GM18511 (cell line): Measurements from ENCODE around the gene FSIP1.

Experiments
- ATAC-seq: cut with Tn5 transposase; IDR thresholded peaks from one replicate; pipeline ENCODE4 v1.9.1; 2021; ENCODE audit warnings: mild to moderate bottlenecking, moderate library complexity; ENCODE audit not compliant: unreplicated experiment

Gene FSIP1

DNA sequence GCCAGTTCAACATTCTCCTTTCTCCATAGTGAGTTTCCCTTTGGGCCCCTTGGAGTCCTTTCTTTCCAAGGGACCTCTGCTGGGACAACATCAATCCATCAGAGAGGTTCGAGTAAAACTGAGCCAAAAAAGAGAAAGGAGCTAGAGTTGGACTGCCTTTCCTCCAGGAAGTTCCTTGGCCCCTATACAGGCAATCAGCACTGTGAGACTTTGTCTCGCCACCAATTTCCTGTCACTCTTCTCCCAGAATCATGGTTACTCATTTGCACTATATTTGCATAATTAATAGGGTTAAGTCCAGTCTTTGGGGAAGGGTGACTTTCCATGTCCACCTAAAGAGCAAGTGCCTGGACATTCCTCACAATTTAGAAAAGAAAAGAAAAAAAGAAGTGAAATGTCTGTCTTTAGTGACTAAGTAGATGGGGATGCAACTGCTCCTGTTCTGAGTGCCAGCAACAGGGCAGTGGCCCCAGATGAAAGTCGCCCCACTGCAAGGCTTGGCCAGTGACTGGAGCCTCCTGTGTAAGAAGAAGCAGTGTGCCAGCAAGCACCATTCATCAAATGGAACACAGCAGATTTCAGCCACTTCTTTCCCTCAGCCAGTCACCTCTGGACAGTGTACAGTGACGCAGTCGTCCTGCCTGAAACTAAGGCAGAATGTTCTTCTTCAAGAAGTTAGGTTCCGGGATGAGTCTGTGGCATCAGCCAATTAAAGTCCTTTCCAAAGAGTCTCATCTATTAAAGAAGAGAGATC, 91.6 kb downstream of the FSIP1 start:
- no peak for ATAC-seq

DNA sequence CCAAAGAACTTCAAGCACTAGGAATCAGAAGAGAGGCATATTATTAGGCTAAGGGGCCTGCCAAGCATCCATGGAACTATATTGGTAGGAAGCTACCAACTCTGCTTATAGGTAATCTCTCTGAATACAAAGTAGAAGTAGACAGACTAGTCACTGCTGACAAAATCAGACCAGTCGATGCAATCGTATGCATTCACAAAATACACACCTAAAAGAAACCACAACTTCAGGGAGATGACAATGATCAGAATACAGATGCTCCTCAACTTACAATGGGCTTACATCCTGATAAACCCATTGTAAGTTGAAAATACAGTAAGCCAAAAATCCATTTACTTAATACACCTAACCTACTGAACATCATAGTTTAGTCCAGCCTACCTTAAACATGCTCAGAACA, 94.7 kb downstream of the FSIP1 start:
- no peak for ATAC-seq

DNA sequence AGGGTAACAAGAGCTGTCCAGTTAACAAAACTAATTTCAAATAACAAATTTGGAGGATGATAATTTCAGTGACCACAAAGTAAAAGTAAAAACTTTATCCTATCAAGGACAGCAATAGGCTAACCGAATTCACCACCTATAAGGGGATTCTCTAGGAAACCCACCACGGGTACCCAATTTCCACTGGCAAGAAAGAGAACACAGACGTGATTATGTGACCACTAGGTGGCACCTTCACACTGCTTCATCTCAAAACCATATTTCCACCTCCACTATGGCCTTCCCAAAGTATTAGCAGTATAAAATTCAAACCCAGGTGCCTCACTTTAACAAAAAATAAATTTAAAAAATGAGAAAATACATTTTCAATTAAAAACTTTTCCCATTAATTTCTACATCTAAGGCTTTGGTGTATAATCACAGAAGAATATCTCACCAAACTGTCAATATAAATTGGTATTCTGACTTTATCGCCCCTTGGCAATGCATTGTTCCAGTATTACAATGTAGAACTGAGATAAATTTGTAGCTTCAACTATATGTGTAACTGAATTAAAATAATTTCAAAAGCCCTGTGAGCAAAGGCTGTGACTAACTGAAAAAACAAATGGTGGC, 96.5 kb downstream of the FSIP1 start:
- peak; percentile 52 for ATAC-seq

DNA sequence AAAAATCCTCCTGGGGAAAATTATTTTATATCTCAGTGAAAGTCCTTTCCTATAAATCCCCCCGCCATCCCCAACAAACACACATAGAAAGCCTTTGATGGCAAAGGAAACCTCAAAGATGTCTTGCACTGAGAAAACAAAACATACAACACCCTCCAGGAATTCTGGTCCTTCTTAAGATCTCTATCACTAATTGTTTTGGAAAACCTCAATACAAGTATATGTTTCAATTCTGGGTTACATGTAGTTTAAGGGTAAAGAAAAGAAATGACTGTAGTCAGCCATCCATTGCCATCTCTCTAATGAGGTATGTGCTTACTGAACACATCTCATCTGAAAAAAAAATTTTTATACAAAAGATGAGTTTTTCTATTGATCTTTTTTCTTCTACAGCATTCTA, 97.3 kb downstream of the FSIP1 start:
- ATAC-seq: no peak

DNA sequence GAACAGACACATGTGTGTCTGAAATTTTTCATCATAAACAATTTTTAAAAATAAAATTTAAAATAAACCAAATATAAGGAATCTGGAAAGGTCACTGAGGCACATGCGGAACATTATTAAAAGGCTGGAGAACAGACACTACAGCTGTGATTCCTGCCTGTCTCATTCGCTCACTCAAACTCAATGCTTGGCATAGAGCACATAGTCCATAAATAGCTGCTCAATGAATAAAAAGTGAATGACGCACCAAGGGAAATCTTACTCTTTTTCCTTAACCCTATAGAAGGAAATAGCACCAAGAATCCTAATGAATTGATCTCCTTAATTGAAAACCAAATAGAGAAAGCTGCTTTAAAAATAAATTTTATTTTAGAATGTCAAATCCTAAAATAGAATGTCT, 98.4 kb downstream of the FSIP1 start:
- ATAC-seq: no peak

DNA sequence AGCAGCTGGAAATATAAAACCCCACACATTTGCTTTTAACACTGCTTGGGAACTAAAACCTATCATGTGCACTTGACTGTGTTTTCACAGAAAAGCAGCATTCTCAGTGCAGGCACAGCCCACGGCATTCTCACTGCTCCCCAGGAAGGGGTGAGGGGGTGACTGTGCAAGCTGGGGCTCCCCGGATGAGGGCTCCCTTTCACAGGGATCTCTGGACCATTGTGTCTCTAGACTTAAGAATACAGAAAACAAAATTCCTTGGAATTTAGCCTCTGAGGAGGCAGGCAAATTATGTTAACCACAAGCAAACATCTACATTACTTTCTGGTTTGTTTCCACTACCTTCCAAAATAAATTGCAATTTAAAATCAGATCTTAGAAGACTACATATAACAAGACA, 100.3 kb downstream of the FSIP1 start:
- ATAC-seq: no peak

DNA sequence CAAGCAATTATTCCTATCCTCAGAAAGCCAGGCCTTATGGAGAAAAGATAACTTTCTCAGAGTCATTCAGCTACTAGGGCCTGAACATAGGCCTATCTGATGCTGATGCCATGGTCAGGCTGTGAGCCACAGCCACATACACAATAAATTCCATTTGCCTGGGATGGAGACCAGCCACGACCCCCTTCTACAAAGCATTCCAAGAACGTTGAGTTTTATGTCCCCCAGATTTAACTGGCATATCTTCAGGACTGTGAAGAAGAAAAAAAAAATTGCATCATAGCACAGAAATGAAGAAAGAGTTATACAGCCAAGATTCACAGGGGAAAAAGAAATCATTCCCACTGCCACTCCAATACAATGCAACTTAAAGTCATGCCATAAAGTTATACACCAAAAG, 101.8 kb downstream of the FSIP1 start:
- no peak for ATAC-seq

DNA sequence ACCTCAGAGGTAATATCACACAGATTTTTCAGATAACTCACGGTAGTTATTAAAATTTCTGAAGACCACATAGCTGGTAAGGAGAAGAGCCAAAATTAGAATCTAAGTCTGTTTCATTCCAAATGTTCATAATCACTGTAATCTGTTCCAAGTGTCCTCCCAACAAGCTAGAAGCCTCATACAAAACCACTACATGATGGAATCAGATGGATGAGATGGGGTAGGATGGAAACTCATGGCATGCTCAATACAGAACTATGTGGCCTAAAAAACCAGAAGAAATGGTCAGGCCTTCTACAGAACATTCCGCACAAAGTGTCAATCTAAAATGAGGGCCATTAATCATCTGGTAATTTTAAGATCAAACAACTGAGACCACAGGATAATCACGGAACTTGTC, 110.0 kb downstream of the FSIP1 start:
- no peak for ATAC-seq

DNA sequence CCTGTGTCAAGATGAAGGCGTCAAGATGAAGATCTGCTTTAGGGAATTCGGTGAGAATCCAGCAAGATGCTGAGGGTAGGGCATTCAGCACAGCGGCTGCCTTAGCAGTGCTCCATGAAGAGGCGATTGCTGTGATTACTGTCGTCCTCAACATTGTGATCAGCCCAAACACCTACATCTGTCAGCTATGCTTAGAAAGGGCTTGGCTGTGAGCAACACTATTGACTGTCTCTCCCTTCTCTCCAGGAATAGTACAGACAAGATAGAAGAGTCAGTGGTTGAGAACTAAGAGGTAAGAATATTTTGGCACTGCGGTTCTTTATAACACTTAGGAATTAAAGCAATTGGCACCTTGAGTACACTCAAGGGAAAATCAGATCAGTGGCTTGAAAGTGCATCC, 110.5 kb downstream of the FSIP1 start:
- no peak for ATAC-seq

DNA sequence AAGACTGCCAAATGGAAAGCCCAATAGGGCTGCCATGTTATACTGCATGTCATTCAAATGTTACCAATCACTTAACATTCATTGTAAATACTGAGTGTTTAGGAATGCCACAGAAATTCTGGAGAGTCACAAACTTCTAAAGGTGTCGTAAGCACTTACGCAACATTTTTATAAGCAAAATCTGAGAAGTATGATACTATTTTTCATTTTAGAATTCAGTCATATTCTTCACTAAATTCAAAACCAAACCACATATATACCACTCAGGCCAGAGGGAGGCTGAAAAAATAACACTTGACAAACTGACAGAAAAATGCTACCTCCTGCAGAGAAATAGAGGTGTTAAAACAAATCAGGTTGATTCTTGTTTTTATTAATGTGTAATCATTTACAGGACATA, 112.0 kb downstream of the FSIP1 start:
- no peak for ATAC-seq

DNA sequence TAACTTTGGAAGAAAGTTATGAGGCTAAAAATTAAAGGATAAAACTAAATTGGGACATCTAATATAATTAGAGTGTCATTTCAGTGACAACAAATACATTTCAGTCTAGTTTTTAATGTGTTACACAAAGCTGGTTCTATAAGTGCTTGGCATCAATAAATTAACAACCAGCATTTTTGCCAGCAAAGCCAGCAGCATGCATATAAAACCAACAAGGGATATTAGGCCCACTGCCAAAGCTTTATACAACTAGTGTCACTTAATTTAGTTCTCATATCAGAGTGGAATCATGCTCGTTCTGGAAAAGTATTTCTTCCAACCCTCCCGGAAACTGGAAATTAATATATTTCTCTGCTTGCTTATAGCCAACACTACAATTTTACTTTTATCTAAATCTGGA, 113.0 kb downstream of the FSIP1 start:
- no peak for ATAC-seq

DNA sequence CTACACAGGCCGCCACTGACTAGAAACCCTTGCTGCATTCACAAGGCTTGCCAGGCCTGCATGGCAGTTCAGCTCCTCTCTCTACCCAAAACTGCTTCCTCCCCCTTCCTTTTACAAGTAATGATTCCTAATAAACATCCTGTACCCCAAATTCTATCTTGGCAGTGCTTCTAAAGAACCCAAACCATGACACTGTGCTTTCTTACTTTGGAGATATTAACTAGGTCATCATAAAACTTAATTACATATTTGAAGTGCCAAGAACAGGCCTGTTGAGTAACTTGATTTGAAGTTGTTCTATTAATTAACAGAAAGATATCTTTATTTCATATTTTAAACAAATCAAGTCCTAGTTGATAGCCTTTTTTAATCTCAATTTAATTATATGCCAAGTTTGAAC, 113.4 kb downstream of the FSIP1 start:
- ATAC-seq: no peak

DNA sequence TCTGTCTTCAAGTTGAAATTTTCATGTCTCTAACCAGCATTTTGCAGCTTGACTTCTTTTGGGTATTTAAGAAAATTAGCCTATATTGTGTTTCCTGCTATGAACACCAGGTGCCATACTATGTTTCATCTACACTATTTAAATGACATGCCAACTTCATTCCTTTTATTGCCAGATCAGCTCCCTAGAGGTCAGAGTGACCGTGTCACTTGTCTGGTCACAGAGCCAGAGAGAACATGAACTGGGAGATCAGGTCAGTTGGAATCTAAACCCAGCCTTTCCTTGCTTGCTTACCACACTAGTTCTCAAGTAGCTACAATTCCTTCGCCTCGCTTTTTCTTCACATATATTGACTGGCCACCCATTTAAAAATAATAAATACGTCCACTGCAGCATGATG, 114.2 kb downstream of the FSIP1 start:
- no peak for ATAC-seq

DNA sequence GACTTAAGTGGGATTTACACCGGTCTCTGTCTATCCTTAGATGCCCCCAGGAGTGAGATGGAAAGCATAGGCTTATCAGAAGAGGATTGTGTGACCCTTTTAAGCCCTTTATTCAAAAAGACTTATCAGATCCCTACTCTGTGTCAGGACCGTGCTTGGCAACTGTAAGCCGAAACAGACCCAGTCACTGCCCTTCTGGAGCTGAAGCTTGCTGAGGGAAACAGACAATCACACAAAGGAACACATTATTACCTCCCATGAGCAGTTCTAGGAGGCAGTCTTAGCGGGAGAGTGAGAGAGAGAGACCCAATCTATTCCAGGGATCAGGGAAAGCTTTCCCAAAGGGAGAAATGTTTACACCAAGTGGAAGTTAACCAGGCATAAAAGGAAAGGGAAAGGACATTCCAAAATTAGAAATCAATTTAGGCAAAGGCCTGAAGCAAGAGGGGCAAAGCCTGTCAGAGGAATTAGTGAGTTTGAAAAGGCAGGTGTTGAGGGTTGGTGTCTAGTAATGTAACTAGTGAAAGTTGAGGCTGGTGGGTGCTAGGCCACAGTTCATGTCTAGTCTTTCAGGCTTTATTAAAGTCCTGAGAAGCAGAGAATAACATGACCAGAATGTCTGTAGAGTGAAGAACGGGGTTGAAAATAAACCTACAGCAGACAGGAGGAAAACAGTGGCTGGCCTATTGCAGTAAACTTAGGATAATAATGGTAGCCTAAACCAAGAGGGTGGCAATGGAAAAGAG, 115.1 kb downstream of the FSIP1 start:
- no peak for ATAC-seq

DNA sequence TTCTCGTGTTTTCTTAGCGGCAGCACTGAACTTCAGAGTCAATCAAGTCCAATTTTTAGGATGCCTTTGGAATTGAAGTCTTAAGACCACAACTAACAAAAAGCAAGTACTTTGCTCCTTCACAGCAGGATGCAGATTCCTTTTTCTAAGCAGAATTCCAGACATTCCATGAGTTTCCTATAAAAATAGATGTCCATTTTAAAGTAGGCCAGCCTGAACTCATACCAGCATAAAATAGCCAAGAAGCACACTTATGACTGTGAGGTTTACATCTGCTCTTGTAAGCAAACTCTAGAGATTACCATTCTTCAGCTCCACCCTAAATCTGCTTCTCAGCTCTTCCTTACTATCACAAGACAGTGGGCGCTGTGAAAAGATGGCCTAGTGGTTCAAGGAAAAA, 116.0 kb downstream of the FSIP1 start:
- ATAC-seq: no peak

DNA sequence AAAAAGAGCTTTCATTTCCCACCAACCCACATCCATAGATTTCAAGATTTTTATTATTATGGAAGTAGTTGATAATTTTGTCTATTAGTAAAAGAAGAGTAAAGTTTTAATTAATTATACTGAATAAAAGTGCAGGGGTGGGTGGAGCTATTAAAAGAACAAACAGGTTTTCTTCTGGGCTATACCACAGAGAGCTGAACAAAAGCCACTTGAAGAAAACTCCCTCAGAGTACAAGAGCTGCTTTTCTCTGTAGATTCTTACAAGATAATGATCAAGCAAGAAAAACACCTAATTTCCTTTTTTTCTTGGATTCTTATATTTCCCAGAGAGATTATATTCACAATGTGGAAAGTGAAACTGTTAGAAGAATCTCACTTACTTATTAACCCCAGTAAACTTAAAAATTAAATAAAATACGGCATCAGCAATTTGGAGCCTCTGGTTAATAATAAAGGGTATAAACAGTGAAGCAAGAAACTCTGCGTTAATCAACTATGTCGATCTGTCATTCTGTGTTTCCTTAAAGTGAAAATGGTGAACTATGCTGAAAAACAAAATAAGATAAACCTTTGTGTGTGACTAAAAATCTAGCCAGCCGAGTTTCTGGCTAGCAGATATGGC, 116.9 kb downstream of the FSIP1 start:
- no peak for ATAC-seq

DNA sequence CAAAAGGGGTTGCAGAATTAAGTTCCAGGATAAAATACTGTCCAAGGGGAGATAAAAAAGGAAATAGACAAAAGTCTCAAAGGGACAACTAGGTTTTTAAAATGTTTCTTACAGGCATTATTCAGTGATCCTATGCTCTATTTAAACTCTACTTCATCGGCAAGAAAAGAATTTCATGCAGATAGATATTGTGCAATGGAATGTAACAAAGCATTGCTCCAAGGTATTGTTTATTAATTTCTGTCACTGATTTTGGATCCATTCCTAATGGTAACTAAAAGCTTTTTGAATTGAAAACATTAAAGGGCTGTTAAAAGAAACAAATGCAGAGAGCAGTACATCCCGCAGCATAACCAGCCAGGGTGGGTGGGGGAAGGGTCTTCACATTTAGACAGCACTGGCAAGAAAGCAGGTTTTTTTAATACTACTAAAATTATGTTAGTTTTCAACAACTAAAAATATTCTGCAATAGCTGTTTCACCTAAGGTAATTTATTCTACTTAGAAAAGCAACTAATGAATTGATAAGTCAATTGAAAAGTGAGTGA, 118.9 kb downstream of the FSIP1 start:
- ATAC-seq: no peak

DNA sequence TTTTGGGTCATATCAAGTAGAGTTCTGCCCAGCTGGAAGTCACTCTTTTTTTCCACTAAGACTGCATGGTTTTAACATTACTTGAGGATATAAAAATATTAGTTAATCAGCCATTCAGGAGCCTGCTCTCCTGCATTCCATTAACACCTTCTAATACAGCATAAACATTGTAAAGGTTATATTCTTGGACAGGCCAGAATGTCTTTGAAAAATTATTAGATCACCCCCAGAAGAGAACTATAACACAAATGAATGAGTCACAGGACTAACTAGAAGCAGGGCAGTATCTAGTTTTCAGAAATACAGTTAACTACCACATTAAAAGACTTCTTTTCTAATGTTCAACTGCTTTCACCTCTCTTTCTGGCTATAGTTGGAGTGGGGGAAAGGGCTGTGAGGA, 120.9 kb downstream of the FSIP1 start:
- no peak for ATAC-seq

DNA sequence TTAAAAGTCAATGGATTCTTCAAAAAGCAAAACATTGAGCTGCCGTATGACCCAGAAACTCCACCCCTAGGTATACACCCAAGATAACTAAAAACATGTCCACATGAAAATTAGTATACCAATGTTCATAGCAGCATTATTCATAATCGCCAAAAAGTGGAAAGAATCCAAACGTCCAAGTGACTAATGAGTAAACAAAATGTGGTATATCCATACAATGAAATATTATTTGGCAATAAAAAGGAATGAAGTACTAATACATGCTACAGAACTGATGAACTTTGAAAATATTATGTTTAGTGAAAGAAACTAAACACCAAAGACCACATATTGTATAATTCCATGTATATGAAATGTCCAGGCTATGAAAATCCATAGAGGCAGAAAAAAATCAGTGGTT, 123.9 kb downstream of the FSIP1 start:
- no peak for ATAC-seq

DNA sequence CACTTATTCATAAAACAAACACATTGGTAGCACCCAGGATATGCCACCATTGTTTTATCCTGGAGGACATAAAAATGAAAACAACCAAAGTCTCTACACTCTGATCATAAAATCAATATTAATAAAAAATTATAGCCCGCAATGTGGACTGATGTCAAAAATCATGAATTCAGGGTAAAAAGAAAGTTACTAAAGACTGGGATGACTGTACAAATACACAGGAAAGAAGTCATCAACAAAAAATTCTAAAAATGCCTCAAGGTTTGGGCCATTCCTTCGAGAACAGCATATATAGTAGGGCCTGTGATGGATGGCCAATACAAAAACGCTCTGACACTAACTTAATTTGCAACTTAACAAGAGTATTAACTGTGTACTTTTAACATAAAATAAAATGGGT, 125.0 kb downstream of the FSIP1 start:
- ATAC-seq: no peak

DNA sequence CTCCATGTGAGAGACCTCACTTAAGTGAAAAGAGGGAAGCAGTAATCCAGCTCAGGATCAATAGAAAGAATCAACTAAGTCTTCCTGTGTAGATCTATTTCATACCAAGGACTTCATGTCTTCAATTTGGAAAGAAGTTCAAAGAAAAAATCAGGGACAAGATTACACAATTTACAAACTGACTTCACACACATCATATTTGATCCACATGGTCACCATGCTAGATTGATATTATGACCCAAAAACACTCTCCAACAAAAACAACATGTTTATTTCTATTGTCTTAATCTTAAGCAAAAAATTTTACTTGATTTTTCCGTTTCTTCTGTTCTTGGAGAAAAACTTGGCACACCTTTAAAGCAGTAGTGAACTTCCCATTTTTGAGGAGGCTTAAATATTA, 125.5 kb downstream of the FSIP1 start:
- no peak for ATAC-seq

DNA sequence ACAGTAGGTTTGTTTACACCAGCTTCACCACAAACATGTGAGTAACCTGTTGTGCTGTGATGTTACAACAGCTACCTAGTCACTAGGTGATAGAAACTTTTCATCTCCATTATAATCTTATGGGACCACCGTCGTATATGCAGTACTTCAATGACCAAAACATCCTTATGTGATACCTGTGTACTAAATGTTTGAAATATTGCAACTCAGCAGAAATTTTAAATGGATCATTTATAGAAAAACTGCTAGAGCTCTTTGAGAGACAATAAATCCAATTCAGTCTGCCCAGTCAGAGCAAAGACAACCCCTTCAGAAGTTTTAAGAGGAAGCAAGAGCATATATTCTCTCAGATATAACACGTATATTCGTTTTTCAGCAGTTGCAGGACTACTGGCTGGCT, 128.3 kb downstream of the FSIP1 start:
- no peak for ATAC-seq
